Neural cell (in vitro differentiated cells): ENCODE data around the gene ACTR1A. TPM values are rescaled to one million over a fixed set of nuclear protein-coding genes. Genes with fewer than 3 reads are reported as not detected.
"Not testable (repeated sequence)": the region's sequence is repeated elsewhere in the genome, so short reads cannot be mapped to it uniquely, and the experiment has no call there.

Experiments
- H2AFZ ChIP-seq: fragments of 200-600, 300-800 bp; sonication (generic), shearing (Covaris generic); 2 replicates; pipeline ENCODE4 v1.6.0; 2014; ENCODE audit warnings: low read depth, mild to moderate bottlenecking, antibody characterized with exemption, low read length, moderate library complexity
- H3F3A ChIP-seq: fragments of 200-600 bp; shearing (Covaris generic); 2 replicates; pipeline ENCODE4 v1.6.1; 2016; ENCODE audit warnings: mild to moderate bottlenecking, moderate library complexity, mixed read lengths, antibody characterized with exemption, low read length; ENCODE audit not compliant: insufficient read depth, poor library complexity, severe bottlenecking
- H3K27ac ChIP-seq: fragments of 200-600, 300-800 bp; sonication (generic), shearing (Covaris generic); 2 replicates; pipeline ENCODE4 v1.5.1; 2014; ENCODE audit warnings: mild to moderate bottlenecking, low read length, moderate library complexity
- H3K27me3 ChIP-seq: fragments of 300-800, 200-600 bp; sonication (generic), shearing (Covaris generic); 2 replicates; pipeline ENCODE4 v1.6.0; 2014; ENCODE audit warnings: mild to moderate bottlenecking, low read depth, low read length, moderate library complexity; ENCODE audit not compliant: insufficient read depth
- H3K36me3 ChIP-seq: fragments of 300-800, 200-600 bp; sonication (generic), shearing (Covaris generic); 2 replicates; pipeline ENCODE4 v1.5.1; 2014; ENCODE audit warnings: mild to moderate bottlenecking, antibody characterized with exemption, low read length, moderate library complexity; ENCODE audit not compliant: insufficient read depth
- H3K4me2 ChIP-seq: fragments of 300-800, 200-600 bp; sonication (generic), shearing (Covaris generic); 2 replicates; pipeline ENCODE4 v1.6.0; 2014; ENCODE audit warnings: mild to moderate bottlenecking, low read length
- H3K4me3 ChIP-seq: fragments of 300-800, 200-600 bp; sonication (generic), shearing (Covaris generic); 2 replicates; pipeline ENCODE4 v1.5.1; 2014; ENCODE audit warnings: mild to moderate bottlenecking, low read length, moderate library complexity
- H3K79me2 ChIP-seq: fragments of 200-600 bp; shearing (Covaris generic); replicated peaks from 2 replicates; pipeline ENCODE4 v1.6.0; 2014; ENCODE audit warnings: mild to moderate bottlenecking, low read length, moderate library complexity; ENCODE audit not compliant: insufficient read depth
- H3K9ac ChIP-seq: fragments of 300-800, 200-600 bp; sonication (generic), shearing (Covaris generic); 2 replicates; pipeline ENCODE4 v1.6.1; 2016; ENCODE audit warnings: mild to moderate bottlenecking, low read length, mixed read lengths
- H3K9me2 ChIP-seq: fragments of 200-600 bp; shearing (Covaris generic); 2 replicates; pipeline ENCODE4 v1.6.1; 2016; ENCODE audit warnings: mild to moderate bottlenecking, low read length, mixed read lengths; ENCODE audit not compliant: insufficient read depth
- H3K9me3 ChIP-seq: fragments of 200-600, 300-800 bp; sonication (generic), shearing (Covaris generic); 2 replicates; pipeline ENCODE4 v1.6.1; 2016; ENCODE audit warnings: mild to moderate bottlenecking, mixed run types, low read length, moderate library complexity, mixed read lengths
- H4K20me1 ChIP-seq: fragments of 200-600 bp; shearing (Covaris generic); 2 replicates; pipeline ENCODE4 v1.6.1; 2016; ENCODE audit warnings: mild to moderate bottlenecking, mixed run types; ENCODE audit not compliant: insufficient read depth
- EP300 ChIP-seq: fragments of 450-650 bp; conservative IDR thresholded peaks from 2 replicates; pipeline ENCODE4 v1.6.1; 2014; ENCODE audit warnings: antibody characterized with exemption, mild to moderate bottlenecking, moderate library complexity; ENCODE audit not compliant: poor library complexity, severe bottlenecking
- EZH2 ChIP-seq: fragments of 200-600, 300-800 bp; shearing (Covaris generic), sonication (generic); IDR thresholded peaks from 2 replicates; pipeline ENCODE4 v1.6.1; 2014; ENCODE audit warnings: antibody characterized with exemption, low read length, borderline replicate concordance, mild to moderate bottlenecking; ENCODE audit not compliant: insufficient read depth, poor library complexity, severe bottlenecking
- MXI1 ChIP-seq: fragments of 450-650 bp; conservative IDR thresholded peaks from 2 replicates; pipeline ENCODE4 v1.6.1; 2014; ENCODE audit warnings: antibody characterized with exemption, mild to moderate bottlenecking; ENCODE audit not compliant: poor library complexity, severe bottlenecking
- POLR2AphosphoS5 ChIP-seq: IDR thresholded peaks from 2 replicates; pipeline ENCODE4 v1.6.1; 2012
- RAD21 ChIP-seq: fragments of 450-650 bp; conservative IDR thresholded peaks from 2 replicates; pipeline ENCODE4 v1.6.1; 2014; ENCODE audit warnings: antibody characterized with exemption, mild to moderate bottlenecking, moderate library complexity
- SMC3 ChIP-seq: fragments of 450-650 bp; conservative IDR thresholded peaks from 2 replicates; pipeline ENCODE4 v1.6.1; 2014; ENCODE audit warnings: antibody characterized with exemption, mild to moderate bottlenecking, moderate library complexity; ENCODE audit not compliant: poor library complexity
- TAF1 ChIP-seq: IDR thresholded peaks from 2 replicates; pipeline ENCODE4 v1.6.1; 2012; ENCODE audit warnings: low read depth
- polyA plus RNA-seq: library from polyadenylated mRNA; depleted of rRNA; stranded (reverse); fragments of >200 nt; gene quantifications from 2 replicates; pipeline ENCODE4 v1.2.3, GENCODE V29; 2014
- TF ChIP-seq, protein P1 (sequence below): fragments of 450-650 bp; IDR thresholded peaks from 2 replicates; pipeline ENCODE4 v1.5.1; 2014; ENCODE audit warnings: antibody characterized with exemption, mild to moderate bottlenecking, moderate library complexity; ENCODE audit not compliant: poor library complexity, severe bottlenecking
- TF ChIP-seq, protein P2 (sequence below): IDR thresholded peaks from 2 replicates; pipeline ENCODE4 v1.6.1; 2012; ENCODE audit warnings: borderline replicate concordance

ACTR1A gene
- polyA plus RNA-seq, 1 donor from 2014 or later: 316 TPM

DNA sequence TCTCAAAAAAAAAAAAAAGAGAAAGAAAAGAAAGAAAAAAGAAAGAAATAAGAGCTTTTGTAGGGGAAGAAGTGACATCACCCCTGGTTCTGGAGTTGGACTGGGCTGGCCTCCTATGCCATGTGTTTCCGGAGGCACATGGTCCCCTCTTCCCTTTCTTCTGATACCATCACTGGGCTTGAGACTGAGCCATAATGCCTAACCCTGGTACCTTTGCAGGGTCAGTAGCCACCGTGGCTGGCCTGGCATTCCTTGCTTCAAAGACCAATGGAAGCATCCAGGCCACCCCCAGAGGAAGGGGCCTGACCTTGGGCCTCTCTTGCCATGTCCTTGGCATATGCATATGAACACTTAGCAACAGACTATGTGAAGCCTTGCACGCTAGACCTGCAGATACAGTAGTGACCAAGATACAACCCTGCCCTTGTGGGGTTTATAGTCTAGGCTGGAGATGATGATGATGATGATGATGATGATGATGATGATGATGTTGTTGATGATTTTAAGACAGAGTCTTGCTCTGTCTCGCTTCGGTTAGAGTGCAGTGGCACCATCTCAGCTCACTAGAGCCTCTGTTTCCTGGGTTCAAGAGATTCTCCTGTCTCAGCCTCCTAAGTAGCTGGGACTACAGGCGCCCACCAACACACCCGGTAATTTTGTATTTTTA, 33.1 kb upstream of the ACTR1A start:
- Histone ChIP-seq H4K20me1 (no peaks in the 10 kb centered on the region), H3K79me2 (peaks cover 4% of the 10 kb centered on the region), H3F3A (no peaks in the 10 kb centered on the region), H3K36me3 (no peaks in the 10 kb centered on the region), H3K4me3 (no peak overlapping the region), H2AFZ (no peak overlapping the region), H3K4me2 (no peak overlapping the region), H3K27ac (no peak overlapping the region), H3K9me3 (no peaks in the 10 kb centered on the region), H3K27me3 (no peaks in the 10 kb centered on the region), H3K9me2 (no peaks in the 10 kb centered on the region), H3K9ac (no peak overlapping the region)
- TF ChIP-seq EP300 (no peak), SMC3 (no peak), MXI1 (no peak), POLR2AphosphoS5 (no peak), RAD21 (no peak), TAF1 (no peak), EZH2 (no peak)
- TF ChIP-seq, protein P1, sequence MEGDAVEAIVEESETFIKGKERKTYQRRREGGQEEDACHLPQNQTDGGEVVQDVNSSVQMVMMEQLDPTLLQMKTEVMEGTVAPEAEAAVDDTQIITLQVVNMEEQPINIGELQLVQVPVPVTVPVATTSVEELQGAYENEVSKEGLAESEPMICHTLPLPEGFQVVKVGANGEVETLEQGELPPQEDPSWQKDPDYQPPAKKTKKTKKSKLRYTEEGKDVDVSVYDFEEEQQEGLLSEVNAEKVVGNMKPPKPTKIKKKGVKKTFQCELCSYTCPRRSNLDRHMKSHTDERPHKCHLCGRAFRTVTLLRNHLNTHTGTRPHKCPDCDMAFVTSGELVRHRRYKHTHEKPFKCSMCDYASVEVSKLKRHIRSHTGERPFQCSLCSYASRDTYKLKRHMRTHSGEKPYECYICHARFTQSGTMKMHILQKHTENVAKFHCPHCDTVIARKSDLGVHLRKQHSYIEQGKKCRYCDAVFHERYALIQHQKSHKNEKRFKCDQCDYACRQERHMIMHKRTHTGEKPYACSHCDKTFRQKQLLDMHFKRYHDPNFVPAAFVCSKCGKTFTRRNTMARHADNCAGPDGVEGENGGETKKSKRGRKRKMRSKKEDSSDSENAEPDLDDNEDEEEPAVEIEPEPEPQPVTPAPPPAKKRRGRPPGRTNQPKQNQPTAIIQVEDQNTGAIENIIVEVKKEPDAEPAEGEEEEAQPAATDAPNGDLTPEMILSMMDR: no peak
- TF ChIP-seq, protein P2, sequence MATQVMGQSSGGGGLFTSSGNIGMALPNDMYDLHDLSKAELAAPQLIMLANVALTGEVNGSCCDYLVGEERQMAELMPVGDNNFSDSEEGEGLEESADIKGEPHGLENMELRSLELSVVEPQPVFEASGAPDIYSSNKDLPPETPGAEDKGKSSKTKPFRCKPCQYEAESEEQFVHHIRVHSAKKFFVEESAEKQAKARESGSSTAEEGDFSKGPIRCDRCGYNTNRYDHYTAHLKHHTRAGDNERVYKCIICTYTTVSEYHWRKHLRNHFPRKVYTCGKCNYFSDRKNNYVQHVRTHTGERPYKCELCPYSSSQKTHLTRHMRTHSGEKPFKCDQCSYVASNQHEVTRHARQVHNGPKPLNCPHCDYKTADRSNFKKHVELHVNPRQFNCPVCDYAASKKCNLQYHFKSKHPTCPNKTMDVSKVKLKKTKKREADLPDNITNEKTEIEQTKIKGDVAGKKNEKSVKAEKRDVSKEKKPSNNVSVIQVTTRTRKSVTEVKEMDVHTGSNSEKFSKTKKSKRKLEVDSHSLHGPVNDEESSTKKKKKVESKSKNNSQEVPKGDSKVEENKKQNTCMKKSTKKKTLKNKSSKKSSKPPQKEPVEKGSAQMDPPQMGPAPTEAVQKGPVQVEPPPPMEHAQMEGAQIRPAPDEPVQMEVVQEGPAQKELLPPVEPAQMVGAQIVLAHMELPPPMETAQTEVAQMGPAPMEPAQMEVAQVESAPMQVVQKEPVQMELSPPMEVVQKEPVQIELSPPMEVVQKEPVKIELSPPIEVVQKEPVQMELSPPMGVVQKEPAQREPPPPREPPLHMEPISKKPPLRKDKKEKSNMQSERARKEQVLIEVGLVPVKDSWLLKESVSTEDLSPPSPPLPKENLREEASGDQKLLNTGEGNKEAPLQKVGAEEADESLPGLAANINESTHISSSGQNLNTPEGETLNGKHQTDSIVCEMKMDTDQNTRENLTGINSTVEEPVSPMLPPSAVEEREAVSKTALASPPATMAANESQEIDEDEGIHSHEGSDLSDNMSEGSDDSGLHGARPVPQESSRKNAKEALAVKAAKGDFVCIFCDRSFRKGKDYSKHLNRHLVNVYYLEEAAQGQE: no peak

DNA sequence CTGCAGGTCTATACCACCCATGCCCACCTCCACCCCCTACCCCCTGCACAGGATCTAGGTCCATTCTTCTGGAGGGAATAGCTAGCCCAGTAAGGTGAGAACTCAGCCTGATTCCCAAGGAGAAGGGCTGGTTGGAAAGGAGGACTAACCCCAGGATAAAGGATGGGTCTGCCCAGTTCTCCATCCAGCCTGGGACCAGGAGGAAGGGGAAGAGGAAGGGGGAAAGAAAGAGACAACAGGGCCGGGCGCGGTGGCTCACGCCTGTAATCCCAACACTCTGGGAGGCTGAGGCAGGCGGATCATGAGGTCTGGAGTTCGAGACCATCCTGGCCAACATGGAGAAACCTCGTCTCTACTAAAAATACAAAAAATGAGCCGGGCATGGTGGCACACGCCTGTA, 32.5 kb upstream of the ACTR1A start:
- H3F3A ChIP-seq, H3K4me2 ChIP-seq, H3K27me3 ChIP-seq, H3K4me3 ChIP-seq, H3K9ac ChIP-seq, H3K36me3 ChIP-seq, H2AFZ ChIP-seq, H3K79me2 ChIP-seq, H3K9me2 ChIP-seq, H3K9me3 ChIP-seq, H3K27ac ChIP-seq, H4K20me1 ChIP-seq: not testable (repeated sequence)

DNA sequence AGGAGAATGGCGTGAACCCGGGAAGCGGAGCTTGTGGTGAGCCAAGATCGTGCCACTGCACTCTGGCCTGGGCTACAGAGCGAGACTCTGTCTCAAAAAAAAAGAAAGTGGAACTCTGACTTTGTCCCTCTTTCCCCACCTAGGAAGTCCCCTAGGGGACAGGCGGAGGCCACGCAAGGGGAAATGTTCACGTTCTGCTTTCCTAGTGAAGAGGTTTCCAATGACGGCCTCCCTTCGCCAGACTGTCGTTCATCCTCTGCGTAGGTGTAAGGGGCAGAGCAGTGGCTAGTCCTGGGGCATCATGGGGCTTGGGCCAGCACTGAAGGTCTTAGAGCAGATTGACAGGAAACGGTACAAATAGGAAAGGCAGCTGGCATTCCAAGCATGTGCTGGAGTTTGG, 31.8 kb upstream of the ACTR1A start:
- peaks cover 4% of the 10 kb centered on the region for H3K79me2 ChIP-seq
- H3K4me3 ChIP-seq: no peak overlapping the region
- no peaks in the 10 kb centered on the region for H3K36me3 ChIP-seq
- H3K4me2 ChIP-seq: no peak overlapping the region
- no peaks in the 10 kb centered on the region for H3K9me2 ChIP-seq
- H3F3A ChIP-seq: no peaks in the 10 kb centered on the region
- H3K9ac ChIP-seq: no peak overlapping the region
- H3K27ac ChIP-seq: no peak overlapping the region
- H2AFZ ChIP-seq: no peak overlapping the region
- TF ChIP-seq RAD21: no peak
- no peaks in the 10 kb centered on the region for H4K20me1 ChIP-seq
- H3K9me3 ChIP-seq: no peaks in the 10 kb centered on the region
- no peaks in the 10 kb centered on the region for H3K27me3 ChIP-seq
